Measurements from ENCODE around the gene ATP2A2. TPM values are rescaled to one million over a fixed set of nuclear protein-coding genes. Genes with fewer than 3 reads are reported as not detected.
"Not testable (repeated sequence)": the region's sequence is repeated elsewhere in the genome, so short reads cannot be mapped to it uniquely, and the experiment has no call there.

The ATP2A2 gene
- total RNA-seq, 2 donors from 2014 or later = 247 to 359 TPM

- H3K4me3 Mint-ChIP-seq = no peak overlapping the region
- peaks cover 12 to 16% of the 10 kb centered on the region in 2 donors for H3K4me1 Mint-ChIP-seq (ENCODE audit: low read depth in 2 of 2)
- no peak for ATAC-seq
- peaks cover 40% of the 10 kb centered on the region for H3K36me3 Mint-ChIP-seq
- no peak for DNase-seq (ENCODE audit: low spot score)
- no peaks in the 10 kb centered on the region for H3K9me3 Mint-ChIP-seq
- no peaks in the 10 kb centered on the region for H3K27me3 Mint-ChIP-seq
- no peak overlapping the region for H3K27ac Mint-ChIP-seq
Observed at GRCh38 chr12:110345176-110345661, 64.2 kb downstream of the ATP2A2 start.

- DNase-seq (ENCODE audit: low spot score) (no peak), ATAC-seq (no peak)
- H3K4me3 Mint-ChIP-seq = no peak overlapping the region
- peaks cover 35% of the 10 kb centered on the region for H3K36me3 Mint-ChIP-seq
- peaks cover 16 to 18% of the 10 kb centered on the region in 2 donors for H3K4me1 Mint-ChIP-seq (ENCODE audit: low read depth in 2 of 2)
- no peak overlapping the region for H3K27ac Mint-ChIP-seq
- no peaks in the 10 kb centered on the region for H3K27me3 Mint-ChIP-seq
- no peaks in the 10 kb centered on the region for H3K9me3 Mint-ChIP-seq
Observed at GRCh38 chr12:110345963-110346362, 64.9 kb downstream of the ATP2A2 start.

GRCh38 chr12:110347767-110348166, 66.7 kb downstream of the ATP2A2 start:
- ATAC-seq = no peak
- no peaks in the 10 kb centered on the region for H3K9me3 Mint-ChIP-seq
- no peak overlapping the region for H3K4me3 Mint-ChIP-seq
- H3K4me1 Mint-ChIP-seq (ENCODE audit: low read depth in 2 of 2) = peaks cover 16 to 19% of the 10 kb centered on the region in 2 donors
- H3K27me3 Mint-ChIP-seq = no peaks in the 10 kb centered on the region
- no peak for DNase-seq (ENCODE audit: low spot score)
- peaks cover 35% of the 10 kb centered on the region for H3K36me3 Mint-ChIP-seq
- no peak overlapping the region for H3K27ac Mint-ChIP-seq

- Mint-ChIP-seq H3K9me3 (no peaks in the 10 kb centered on the region), H3K27me3 (no peaks in the 10 kb centered on the region), H3K27ac (no peak overlapping the region), H3K4me3 (no peak overlapping the region), H3K4me1 (ENCODE audit: low read depth in 2 of 2) (peaks cover 16 to 25% of the 10 kb centered on the region in 2 donors), H3K36me3 (peaks cover 28% of the 10 kb centered on the region)
- DNase-seq (ENCODE audit: low spot score) = no peak
- ATAC-seq = no peak
Observed at GRCh38 chr12:110348431-110349059, 67.5 kb downstream of the ATP2A2 start.

GRCh38 chr12:110349096-110349495, 68.0 kb downstream of the ATP2A2 start:
- Mint-ChIP-seq H3K27me3 (peaks cover 0 to 2% of the 10 kb centered on the region in 2 donors), H3K27ac (peak overlapping the region; percentile 58 to 76), H3K36me3 (peaks cover 23% of the 10 kb centered on the region), H3K4me3 (no peak overlapping the region), H3K9me3 (no peaks in the 10 kb centered on the region), H3K4me1 (ENCODE audit: low read depth in 2 of 2) (peaks cover 21 to 29% of the 10 kb centered on the region in 2 donors)
- no peak for DNase-seq (ENCODE audit: low spot score)
- peak; percentile 26 to 37 for ATAC-seq

GRCh38 chr12:110349514-110350151, 68.6 kb downstream of the ATP2A2 start:
- Mint-ChIP-seq H3K9me3 (no peaks in the 10 kb centered on the region), H3K4me1 (ENCODE audit: low read depth in 2 of 2) (peaks cover 26 to 35% of the 10 kb centered on the region in 2 donors)

GRCh38 chr12:110351119-110351518, 70.1 kb downstream of the ATP2A2 start:
- DNase-seq (ENCODE audit: low spot score) (no peak), ATAC-seq (no peak)
- Mint-ChIP-seq H3K4me1 (ENCODE audit: low read depth in 2 of 2) (peaks cover 30 to 40% of the 10 kb centered on the region in 2 donors), H3K27me3 (peaks cover 0 to 7% of the 10 kb centered on the region in 2 donors), H3K36me3 (peaks cover 11% of the 10 kb centered on the region), H3K4me3 (no peak overlapping the region), H3K9me3 (no peaks in the 10 kb centered on the region), H3K27ac (no peak overlapping the region)

More at GRCh38 chr12:110349514-110350151, 68.6 kb downstream of the ATP2A2 start:
- H3K4me3 Mint-ChIP-seq = no peak overlapping the region
- ATAC-seq (peak; percentile 48 to 67), DNase-seq (ENCODE audit: low spot score) (no peak)
- peak overlapping the region; percentile 58 to 76 for H3K27ac Mint-ChIP-seq
- peaks cover 0 to 6% of the 10 kb centered on the region in 2 donors for H3K27me3 Mint-ChIP-seq
- peaks cover 19% of the 10 kb centered on the region for H3K36me3 Mint-ChIP-seq

- Mint-ChIP-seq H3K27me3 (peaks cover 0 to 7% of the 10 kb centered on the region in 2 donors), H3K4me1 (ENCODE audit: low read depth in 2 of 2) (peaks cover 30 to 40% of the 10 kb centered on the region in 2 donors), H3K4me3 (no peak overlapping the region), H3K9me3 (no peaks in the 10 kb centered on the region), H3K36me3 (peaks cover 3% of the 10 kb centered on the region), H3K27ac (no peak overlapping the region)
- ATAC-seq (no peak), DNase-seq (ENCODE audit: low spot score) (no peak)
Observed at GRCh38 chr12:110352401-110352800, 71.4 kb downstream of the ATP2A2 start.

- ATAC-seq = no peak
- peaks cover 0 to 7% of the 10 kb centered on the region in 2 donors for H3K27me3 Mint-ChIP-seq
- H3K36me3 Mint-ChIP-seq = no peaks in the 10 kb centered on the region
- DNase-seq (ENCODE audit: low spot score) = no peak
- H3K9me3 Mint-ChIP-seq = no peaks in the 10 kb centered on the region
- no peak overlapping the region for H3K4me3 Mint-ChIP-seq
- H3K27ac Mint-ChIP-seq = peak overlapping the region in 1 of 2 donors; percentile 6
- peaks cover 30 to 40% of the 10 kb centered on the region in 2 donors for H3K4me1 Mint-ChIP-seq (ENCODE audit: low read depth in 2 of 2)
Observed at GRCh38 chr12:110353211-110353965, 72.3 kb downstream of the ATP2A2 start.

- DNase-seq (ENCODE audit: low spot score) (no peak), ATAC-seq (peak in 1 of 2 donors; percentile 27)
- Mint-ChIP-seq H3K36me3 (no peaks in the 10 kb centered on the region), H3K9me3 (no peaks in the 10 kb centered on the region), H3K4me1 (ENCODE audit: low read depth in 2 of 2) (peaks cover 26 to 38% of the 10 kb centered on the region in 2 donors), H3K27ac (peak overlapping the region in 1 of 2 donors; percentile 6), H3K4me3 (no peak overlapping the region), H3K27me3 (peaks cover 0 to 7% of the 10 kb centered on the region in 2 donors)
Observed at GRCh38 chr12:110354172-110354780, 73.2 kb downstream of the ATP2A2 start.

- Mint-ChIP-seq H3K9me3 (no peaks in the 10 kb centered on the region), H3K27ac (peak overlapping the region in 1 of 2 donors; percentile 6), H3K4me1 (ENCODE audit: low read depth in 2 of 2) (peaks cover 18 to 30% of the 10 kb centered on the region in 2 donors), H3K36me3 (no peaks in the 10 kb centered on the region), H3K27me3 (peaks cover 0 to 7% of the 10 kb centered on the region in 2 donors), H3K4me3 (no peak overlapping the region)
- ATAC-seq = peak in 1 of 2 donors; percentile 57
- DNase-seq (ENCODE audit: low spot score) = no peak
Observed at GRCh38 chr12:110355073-110355472, 74.0 kb downstream of the ATP2A2 start.

- peaks cover 15 to 16% of the 10 kb centered on the region in 2 donors for H3K4me1 Mint-ChIP-seq (ENCODE audit: low read depth in 2 of 2)
- not testable (repeated sequence) for H3K4me3 Mint-ChIP-seq; H3K9me3 Mint-ChIP-seq; DNase-seq (ENCODE audit: low spot score); ATAC-seq; H3K27me3 Mint-ChIP-seq; H3K27ac Mint-ChIP-seq; H3K36me3 Mint-ChIP-seq
Observed at GRCh38 chr12:110358384-110359097, 77.5 kb downstream of the ATP2A2 start.

GRCh38 chr12:110361216-110361615, 80.2 kb downstream of the ATP2A2 start:
- no peaks in the 10 kb centered on the region for H3K9me3 Mint-ChIP-seq
- H3K36me3 Mint-ChIP-seq = no peaks in the 10 kb centered on the region
- ATAC-seq (no peak), DNase-seq (ENCODE audit: low spot score) (no peak)
- no peak overlapping the region for H3K27ac Mint-ChIP-seq
- no peaks in the 10 kb centered on the region for H3K4me1 Mint-ChIP-seq (ENCODE audit: low read depth in 2 of 2)
- H3K4me3 Mint-ChIP-seq = no peak overlapping the region
- H3K27me3 Mint-ChIP-seq = no peaks in the 10 kb centered on the region
